ENCODE results near the gene GIMAP8.

The GIMAP8 gene

DNA sequence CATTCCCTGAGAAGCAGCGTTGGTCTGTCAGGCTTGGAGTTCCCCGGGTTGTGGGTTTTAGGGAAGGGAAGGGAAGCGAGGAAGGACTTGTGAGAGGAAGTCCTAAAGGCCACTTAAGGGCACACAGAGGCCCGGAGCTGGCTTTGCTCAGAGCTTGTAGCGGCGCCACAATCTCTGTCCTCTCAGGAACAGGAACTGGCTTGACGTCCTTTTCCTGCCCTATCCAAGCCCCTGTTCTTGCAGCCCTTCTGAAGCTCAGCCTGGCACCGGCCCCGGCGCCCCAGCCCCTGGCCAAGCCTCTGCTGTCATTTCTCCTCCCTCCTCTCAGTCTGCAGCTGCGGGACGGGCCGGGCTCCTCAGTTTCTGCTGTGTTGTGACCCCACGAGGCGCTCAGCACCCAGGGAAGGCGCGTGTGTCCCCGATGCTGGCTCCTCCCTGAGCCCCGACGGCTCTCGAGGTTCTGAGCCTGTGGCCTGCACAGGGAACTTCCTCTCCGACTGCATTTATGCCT, at the start of gene GIMAP8:
Gene GIMAP8, plus strand, starts transcription at position 140 of the 511 bp plus-strand sequence. CDS start 16,069 bp downstream, outside the sequence.
- peak in 1 of 2 donors; percentile 40 for DNase-seq (ENCODE audit: extremely low read depth in 1 of 2, low read depth in 1 of 2)

- no peak for DNase-seq (ENCODE audit: extremely low read depth in 1 of 2, low read depth in 1 of 2)
Observed at GRCh38 chr7:150400788-150401423, 49.5 kb upstream of the GIMAP8 start.

DNA sequence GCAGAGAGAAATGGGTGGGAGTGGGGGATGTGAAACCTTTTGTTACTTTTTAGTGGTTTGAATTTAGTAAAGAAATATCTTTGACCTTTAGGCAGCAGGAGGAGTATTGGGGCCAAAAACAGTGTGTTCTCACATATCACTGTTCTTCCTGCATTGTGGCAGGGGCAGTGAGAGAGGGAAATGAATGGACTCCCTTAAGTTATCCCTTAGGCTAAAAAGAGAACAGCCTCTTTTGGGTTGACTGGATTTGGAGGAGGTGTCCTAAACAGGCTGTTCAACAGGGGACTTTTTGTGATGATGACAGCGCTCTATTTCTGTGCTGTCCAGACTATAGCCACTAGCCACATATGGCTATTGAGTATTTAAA, 49.0 kb upstream of the GIMAP8 start:
- DNase-seq (ENCODE audit: extremely low read depth in 1 of 2, low read depth in 1 of 2): no peak

DNA sequence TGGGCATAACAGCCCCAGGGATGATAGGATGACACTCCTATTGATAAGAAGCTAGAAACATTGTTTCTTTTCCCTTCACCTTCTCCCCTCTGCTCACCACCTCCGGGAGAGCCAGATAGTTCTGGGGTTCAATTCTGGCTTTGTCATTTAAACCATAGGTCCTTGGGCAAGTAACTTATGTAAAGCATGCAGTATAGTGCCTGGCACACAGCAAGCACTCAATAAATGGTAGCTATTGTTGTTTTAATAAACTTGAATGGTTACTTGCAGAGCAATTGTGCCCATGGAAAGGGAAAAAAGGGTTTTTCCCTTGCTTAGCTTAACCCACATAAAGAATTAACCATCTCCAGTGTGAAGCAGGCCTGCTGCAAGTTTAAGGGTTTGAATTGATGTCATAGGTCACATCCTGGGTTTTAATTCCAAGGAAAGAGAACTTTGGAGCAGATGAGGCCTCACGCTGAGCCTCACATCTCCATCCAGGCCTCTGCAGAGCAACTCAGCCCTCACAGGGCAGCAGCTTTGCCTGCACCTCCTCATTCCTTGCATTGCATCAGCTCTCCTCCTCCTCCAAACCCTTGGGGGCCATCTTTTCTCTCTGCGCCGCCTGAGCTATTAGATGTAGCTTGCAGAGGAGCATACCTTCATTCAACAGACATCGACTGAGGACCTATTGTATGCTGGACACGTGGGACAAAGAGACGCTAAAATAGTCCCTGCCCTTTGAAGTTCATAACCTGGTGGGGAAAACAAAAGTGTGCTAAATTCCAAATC, 48.4 kb upstream of the GIMAP8 start:
- DNase-seq (ENCODE audit: extremely low read depth in 1 of 2, low read depth in 1 of 2): no peak

GRCh38 chr7:150402671-150403321, 47.6 kb upstream of the GIMAP8 start:
- no peak for DNase-seq (ENCODE audit: extremely low read depth in 1 of 2, low read depth in 1 of 2)

DNA sequence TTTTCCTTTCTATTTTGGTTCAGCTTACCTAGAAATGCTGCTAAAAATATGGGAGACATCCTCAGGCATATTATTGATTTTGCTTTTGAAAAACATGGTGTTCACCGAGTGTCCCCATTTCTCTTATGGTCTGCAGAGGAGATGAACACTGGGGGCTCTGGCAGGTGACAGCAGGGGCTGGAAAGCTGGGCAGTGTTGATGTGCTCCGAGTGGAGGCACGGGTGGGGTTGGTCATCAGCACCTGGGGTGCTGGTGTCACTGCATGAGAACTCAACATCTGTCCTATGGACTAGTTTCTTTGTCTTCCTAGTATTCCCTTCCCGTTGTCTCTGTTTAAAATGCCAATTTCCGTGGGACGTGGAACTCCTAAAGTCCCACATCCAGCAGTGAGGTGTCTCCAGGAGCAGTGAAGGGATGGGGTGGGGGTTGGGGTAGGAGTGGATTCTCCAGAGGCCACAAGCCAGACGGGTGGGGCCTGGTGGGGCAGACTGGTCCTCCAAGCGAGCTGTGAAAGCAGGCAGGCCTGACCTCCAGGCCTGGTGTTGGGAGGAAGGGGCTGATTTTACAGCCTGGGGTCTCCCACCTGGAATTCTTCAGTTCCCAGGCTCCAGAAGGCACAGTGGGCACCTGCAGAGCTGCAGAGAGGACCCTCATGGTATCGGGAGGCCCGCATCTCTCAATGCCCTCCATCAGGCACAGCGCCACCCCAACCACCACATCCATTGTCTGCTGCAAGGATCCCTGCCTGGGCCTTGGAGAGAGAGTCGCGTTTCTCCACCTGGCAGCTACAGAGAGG, 46.9 kb upstream of the GIMAP8 start:
- DNase-seq (ENCODE audit: extremely low read depth in 1 of 2, low read depth in 1 of 2): no peak

DNA sequence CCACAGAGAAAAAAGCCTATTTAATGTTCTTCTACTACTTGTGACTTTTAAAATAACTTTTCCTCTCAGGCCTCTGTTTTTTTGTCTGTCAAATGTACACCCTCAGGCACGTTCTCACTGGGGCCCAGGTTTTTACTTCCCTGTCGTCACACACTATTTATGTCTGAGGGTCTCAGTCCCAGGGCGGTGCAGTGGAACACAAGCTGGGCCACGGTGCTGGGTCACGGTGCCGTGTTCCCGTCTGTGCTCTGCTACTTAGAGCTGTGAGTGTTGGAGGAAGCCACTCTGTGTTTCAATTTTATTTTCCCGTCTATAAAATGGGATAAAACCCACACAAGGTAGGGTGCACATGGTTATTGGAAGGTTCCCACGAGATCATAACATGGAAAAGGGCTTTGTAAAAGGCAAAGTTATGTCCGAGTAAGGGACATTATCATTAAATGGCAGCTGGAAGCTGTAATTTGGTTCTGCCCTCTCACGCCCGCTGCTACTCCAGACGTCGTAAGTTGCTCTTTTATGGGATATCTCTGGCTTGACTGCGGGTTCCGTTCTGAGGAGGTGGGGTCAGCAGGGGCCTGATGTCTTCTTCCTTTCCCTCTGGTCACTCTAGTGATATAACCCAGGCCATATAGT, 46.1 kb upstream of the GIMAP8 start:
- no peak for DNase-seq (ENCODE audit: extremely low read depth in 1 of 2, low read depth in 1 of 2)

- DNase-seq (ENCODE audit: extremely low read depth in 1 of 2, low read depth in 1 of 2): peak; percentile 19 to 56
Observed at GRCh38 chr7:150404805-150405583, 45.4 kb upstream of the GIMAP8 start.

- DNase-seq (ENCODE audit: extremely low read depth in 1 of 2, low read depth in 1 of 2): no peak
Observed at GRCh38 chr7:150405584-150406311, 44.7 kb upstream of the GIMAP8 start.

DNA sequence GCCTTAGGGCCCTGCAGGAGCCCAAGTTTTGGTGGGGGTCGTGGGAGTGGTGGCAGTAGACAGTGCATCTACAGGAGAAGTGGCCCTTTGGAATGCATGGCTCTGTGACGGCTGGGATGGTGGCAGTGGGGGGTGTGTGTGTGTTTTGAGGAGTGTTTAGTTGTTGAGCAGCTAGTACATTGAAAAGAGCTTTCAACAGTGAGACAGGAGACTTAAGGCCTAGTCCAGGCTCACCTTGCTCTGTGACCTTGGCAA, 44.2 kb upstream of the GIMAP8 start:
- DNase-seq (ENCODE audit: extremely low read depth in 1 of 2, low read depth in 1 of 2): no peak

- no peak for DNase-seq (ENCODE audit: extremely low read depth in 1 of 2, low read depth in 1 of 2)
Observed at GRCh38 chr7:150406567-150407421, 43.6 kb upstream of the GIMAP8 start.

GRCh38 chr7:150407588-150408392, 42.6 kb upstream of the GIMAP8 start:
- DNase-seq (ENCODE audit: extremely low read depth in 1 of 2, low read depth in 1 of 2): no peak

GRCh38 chr7:150408393-150409299, 41.8 kb upstream of the GIMAP8 start:
- no peak for DNase-seq (ENCODE audit: extremely low read depth in 1 of 2, low read depth in 1 of 2)

DNA sequence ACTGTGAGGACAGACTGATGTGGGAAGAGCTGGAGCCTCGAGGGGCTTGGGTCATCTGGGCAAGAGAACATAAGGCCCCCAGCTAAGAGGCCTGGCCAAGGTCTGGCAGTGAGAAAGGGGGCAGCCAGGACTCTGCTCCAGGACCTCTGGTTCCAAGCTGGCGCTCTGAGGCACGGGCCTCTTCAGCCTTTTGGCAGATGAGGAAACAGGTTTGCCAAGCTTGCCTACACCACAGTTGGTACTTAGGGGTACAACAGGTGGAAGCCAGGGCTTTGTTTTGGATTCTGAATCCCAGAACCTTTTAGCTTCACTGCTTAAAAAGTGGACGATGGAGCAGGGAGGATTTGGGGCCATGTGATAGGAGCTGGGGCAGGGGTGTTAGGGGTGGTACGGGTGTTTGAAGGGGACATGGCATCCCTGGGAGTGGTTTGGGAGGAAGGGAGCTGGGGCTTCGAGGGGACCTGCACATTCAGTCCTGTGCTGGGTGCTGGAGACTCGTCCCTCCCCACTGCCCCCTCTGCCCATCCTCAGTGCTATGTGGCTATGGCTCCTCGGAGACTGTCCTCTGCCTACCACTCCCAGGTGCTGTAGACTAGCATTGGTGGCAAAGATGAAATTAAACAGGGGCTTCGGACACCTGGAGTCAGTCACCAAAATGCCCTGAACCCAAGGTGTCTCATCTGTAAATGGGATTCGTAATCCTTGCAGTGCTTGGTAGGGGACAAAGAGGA, 41.0 kb upstream of the GIMAP8 start:
- DNase-seq (ENCODE audit: extremely low read depth in 1 of 2, low read depth in 1 of 2): no peak

- DNase-seq (ENCODE audit: extremely low read depth in 1 of 2, low read depth in 1 of 2): no peak
Observed at GRCh38 chr7:150410131-150410530, 40.3 kb upstream of the GIMAP8 start.
